K562 (cell line): ENCODE data around the gene CAPRIN1. TPM values are rescaled to one million over a fixed set of nuclear protein-coding genes. Genes with fewer than 3 reads are reported as not detected.

Experiments used
- ARID3B ChIP-seq: fragments of 250-450 bp; sonication (Bioruptor Pico); IDR thresholded peaks from 2 replicates; pipeline ENCODE4 v1.4.0; 2020; ENCODE audit warnings: borderline replicate concordance
- CCNT2 ChIP-seq: IDR thresholded peaks from 2 replicates; pipeline ENCODE4 v1.6.1; 2011; ENCODE audit warnings: borderline replicate concordance, low read depth, mild to moderate bottlenecking, moderate library complexity, mixed read lengths, low read length; ENCODE audit not compliant: insufficient read length; ENCODE audit errors: extremely low read depth
- ESRRB ChIP-seq: fragments of 250-450 bp; sonication (Bioruptor Pico); IDR thresholded peaks from 2 replicates; pipeline ENCODE4 v1.5.0; 2020; ENCODE audit warnings: mild to moderate bottlenecking, moderate library complexity, borderline replicate concordance
- MCM5 ChIP-seq: fragments of 450-650 bp; IDR thresholded peaks from 2 replicates; pipeline ENCODE4 v1.6.1; 2016; ENCODE audit warnings: low read depth
- MTA1 ChIP-seq: fragments of 450-650 bp; IDR thresholded peaks from 2 replicates; pipeline ENCODE4 v1.6.1; 2017; ENCODE audit warnings: borderline replicate concordance
- NELFE ChIP-seq: IDR thresholded peaks from 2 replicates; pipeline ENCODE4 v1.6.1; 2011; ENCODE audit warnings: mild to moderate bottlenecking; ENCODE audit not compliant: insufficient read depth, insufficient read length
- PATZ1 ChIP-seq: fragments of 250-450 bp; sonication (Bioruptor Pico); IDR thresholded peaks from 2 replicates; pipeline ENCODE4 v1.5.0; 2020; ENCODE audit warnings: mild to moderate bottlenecking, borderline replicate concordance
- POU5F1 ChIP-seq: fragments of 150-350 bp; IDR thresholded peaks from 2 replicates; pipeline ENCODE4 v1.6.1; 2014; ENCODE audit warnings: borderline replicate concordance, low read length, low read depth, mild to moderate bottlenecking; ENCODE audit not compliant: partially characterized antibody
- PTBP1 ChIP-seq: fragments of 200-400 bp; formaldehyde crosslinking; IDR thresholded peaks from 2 replicates; pipeline ENCODE4 v1.6.1; 2017; ENCODE audit warnings: low read depth, low read length
- PTRF ChIP-seq: fragments of 450-650 bp; IDR thresholded peaks from 2 replicates; pipeline ENCODE4 v1.6.1; 2016; ENCODE audit warnings: mild to moderate bottlenecking, missing genetic modification characterization, missing compliant biosample characterization
- RBBP5 ChIP-seq: fragments of 200-600 bp; sonication (generic); IDR thresholded peaks from 2 replicates; pipeline ENCODE4 v1.6.1; 2012; ENCODE audit warnings: borderline replicate concordance, mild to moderate bottlenecking, low read length, control low read depth, inconsistent platforms; ENCODE audit not compliant: insufficient read depth, poor library complexity, severe bottlenecking
- REST ChIP-seq, 2 experiments: fragments of 450-650 bp; formaldehyde crosslinking in 1 of 2; IDR thresholded peaks; 2 replicates each; pipeline versions ENCODE4 v1.4.0 to v1.6.1; 2014 to 2020; ENCODE audit warnings: mild to moderate bottlenecking in 2 of 2, borderline replicate concordance in 1 of 2, low read depth in 1 of 2
- SIN3A ChIP-seq, 2 experiments: fragments of 150-350 bp in 1 of 2; IDR thresholded peaks; 2 replicates each; pipeline ENCODE4 v1.6.1; 2011 to 2016; ENCODE audit warnings: borderline replicate concordance in 2 of 2, low read depth in 2 of 2, low read length in 2 of 2, mild to moderate bottlenecking in 2 of 2, moderate library complexity in 2 of 2; ENCODE audit not compliant: control insufficient read depth in 1 of 2
- polyA plus RNA-seq, 8 experiments: library from polyadenylated mRNA; depleted of rRNA in 4 of 8; stranded (reverse) in 5 of 8; unstranded in 3 of 8; fragments of >200 nt; fragmentation: Nextera tagmentation in 2 of 8; fragmentation: Illumina TruSeq in 1 of 8; extraction: Ambion mirVana in 2 of 8; extraction: Trizol in 1 of 8; gene quantifications; 2 replicates each; pipeline versions ENCODE4 v1.2.1 to v1.2.3, GENCODE V29; 2011 to 2014; ENCODE audit warnings: inconsistent platforms in 1 of 8, missing spikeins in 1 of 8
- total RNA-seq, 7 experiments: library from RNA; depleted of rRNA in 6 of 7; stranded (reverse); fragments of >200 nt in 6 of 7; fragmentation: Illumina TruSeq in 2 of 7; extraction: Trizol in 2 of 7; gene quantifications; 2 replicates each; pipeline versions ENCODE4 v1.2.1 to v1.2.3, GENCODE V29; 2011 to 2021; ENCODE audit warnings: low replicate concordance in 1 of 7

CAPRIN1 gene
- total and polyA plus RNA-seq, 9 of the 15 experiments (the other 6 are each of a cell fraction or from before 2014, with no cell fraction given) = 49.6 to 271 (median 244) TPM

- TF ChIP-seq SIN3A (IDR thresholded peaks at IDR 0.05; ENCODE audit: borderline replicate concordance in 2 of 2, control insufficient read depth in 1 of 2, low read depth in 2 of 2, low read length in 2 of 2) (peak; percentile 14 to 60; a peak in 2 of 4 replicates), ESRRB (no peak), ARID3B (no peak), NELFE (no peak), MCM5 (no peak), POU5F1 (no peak), PTRF (tag) (no peak), REST (IDR thresholded peaks at IDR 0.05; ENCODE audit: borderline replicate concordance) (no peak), REST (CRISPR knock-in tag; IDR thresholded peaks at IDR 0.05; ENCODE audit: low read depth) (no peak), PTBP1 (no peak), MTA1 (no peak), CCNT2 (no peak), PATZ1 (CRISPR knock-in tag) (no peak), RBBP5 (peak; percentile 62)
- TF ChIP-seq, all 486 proteins: peak for 18
Observed at GRCh38 chr11:34052608-34053160, 1.2 kb downstream of the CAPRIN1 start (continued).
